ENCODE results near the gene MSRB3.

- TF ChIP-seq CTCF (IDR thresholded peaks at IDR 0.05 in 8 of 11, conservative IDR thresholded peaks at IDR 0.05 in 3 of 11) (no peak), POLR2A (IDR thresholded peaks at IDR 0.05) (no peak), POLR2AphosphoS5 (IDR thresholded peaks at IDR 0.05) (no peak)
Measured at GRCh38 chr12:65335981-65336380, 57.5 kb downstream of the MSRB3 start.
